Sigmoid colon (tissue), 4 donors: ENCODE data around the gene MRPL24.

Experiments used
- POLR2AphosphoS5 ChIP-seq, 4 donors: sonication (generic); formaldehyde crosslinking; IDR thresholded peaks; one replicate each; pipeline ENCODE4 v1.6.1; 2017; ENCODE audit warnings: antibody characterized with exemption in 4 of 4
- TF ChIP-seq, protein P1 (sequence below), 4 experiments: fragments of 450-650 bp in 3 of 4; fragments of 200-600 bp in 1 of 4; IDR thresholded peaks; one replicate each; pipeline ENCODE4 v1.5.1; 2016 to 2019; ENCODE audit warnings: antibody characterized with exemption in 4 of 4, mild to moderate bottlenecking in 3 of 4, moderate library complexity in 2 of 4

DNA sequence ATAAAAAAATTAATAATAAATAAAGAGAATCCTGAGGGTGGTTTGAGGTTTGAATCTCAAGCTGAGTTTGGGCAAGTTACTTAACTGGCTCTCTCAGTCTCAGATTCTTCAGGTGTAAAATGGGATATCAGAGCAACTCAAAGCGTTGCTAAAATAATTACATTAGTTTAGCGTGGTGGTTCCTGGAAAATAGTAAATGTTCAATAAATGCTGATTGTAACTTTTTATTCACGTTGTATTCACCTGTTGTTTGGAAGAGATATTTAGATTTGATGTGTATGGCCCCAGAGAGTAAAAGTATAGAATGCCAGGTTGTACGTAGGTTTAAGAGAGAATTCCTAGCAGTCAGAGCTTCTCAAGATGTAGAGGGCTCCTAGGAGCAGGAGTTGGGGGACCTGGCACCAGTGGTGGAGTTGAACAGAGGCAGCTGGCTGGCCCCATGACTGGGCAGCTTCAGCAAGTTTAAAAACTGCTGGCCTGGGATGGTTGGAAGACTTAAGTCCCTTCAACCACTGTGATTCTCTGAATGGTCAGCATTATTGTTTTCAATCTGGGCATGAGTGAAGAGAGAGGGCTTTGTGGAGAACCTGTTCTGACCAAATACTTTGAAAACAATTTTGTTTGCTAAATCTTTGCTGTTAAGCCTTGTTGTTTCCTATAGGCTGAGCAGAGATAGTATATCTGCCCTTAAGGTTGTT lies 48.9 kb upstream of the MRPL24 start:
- TF ChIP-seq, protein P1, sequence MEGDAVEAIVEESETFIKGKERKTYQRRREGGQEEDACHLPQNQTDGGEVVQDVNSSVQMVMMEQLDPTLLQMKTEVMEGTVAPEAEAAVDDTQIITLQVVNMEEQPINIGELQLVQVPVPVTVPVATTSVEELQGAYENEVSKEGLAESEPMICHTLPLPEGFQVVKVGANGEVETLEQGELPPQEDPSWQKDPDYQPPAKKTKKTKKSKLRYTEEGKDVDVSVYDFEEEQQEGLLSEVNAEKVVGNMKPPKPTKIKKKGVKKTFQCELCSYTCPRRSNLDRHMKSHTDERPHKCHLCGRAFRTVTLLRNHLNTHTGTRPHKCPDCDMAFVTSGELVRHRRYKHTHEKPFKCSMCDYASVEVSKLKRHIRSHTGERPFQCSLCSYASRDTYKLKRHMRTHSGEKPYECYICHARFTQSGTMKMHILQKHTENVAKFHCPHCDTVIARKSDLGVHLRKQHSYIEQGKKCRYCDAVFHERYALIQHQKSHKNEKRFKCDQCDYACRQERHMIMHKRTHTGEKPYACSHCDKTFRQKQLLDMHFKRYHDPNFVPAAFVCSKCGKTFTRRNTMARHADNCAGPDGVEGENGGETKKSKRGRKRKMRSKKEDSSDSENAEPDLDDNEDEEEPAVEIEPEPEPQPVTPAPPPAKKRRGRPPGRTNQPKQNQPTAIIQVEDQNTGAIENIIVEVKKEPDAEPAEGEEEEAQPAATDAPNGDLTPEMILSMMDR (IDR thresholded peaks at IDR 0.05) = no peak
- no peak for TF ChIP-seq POLR2AphosphoS5 (IDR thresholded peaks at IDR 0.05)
